Measurements from ENCODE around the gene NEMP1. TPM values are rescaled to one million over a fixed set of nuclear protein-coding genes. Genes with fewer than 3 reads are reported as not detected.

Gene NEMP1
- total and polyA plus RNA-seq, 2 of the 13 experiments (the other 11 are each of a cell fraction or from before 2014, with no cell fraction given), result 11.4 to 12.9 TPM

GRCh38 chr12:57111031-57111734 lies 32.6 kb upstream of the NEMP1 start, which contains the start of gene STAT6 (continued):
- TF ChIP-seq REST (IDR thresholded peaks at IDR 0.05; ENCODE audit: borderline replicate concordance in 1 of 2, low read depth in 1 of 2, low read length in 2 of 2) (0 out of 4 replicates have a peak, but pooled peaks of 1 of the 2 experiments have one; percentile 53), ZNF142 (CRISPR knock-in tag; IDR thresholded peaks at IDR 0.05) (no peak), SIX1 (CRISPR knock-in tag; IDR thresholded peaks at IDR 0.05; ENCODE audit: borderline replicate concordance) (0 out of 2 replicates have a peak, but pooled peaks have one; percentile 15), JUN (CRISPR knock-in tag; IDR thresholded peaks at IDR 0.05) (0 out of 2 replicates have a peak, but pooled peaks have one; percentile 32), ZNF792 (CRISPR knock-in tag; IDR thresholded peaks at IDR 0.05) (no peak), RNF2 (conservative IDR thresholded peaks at IDR 0.05; ENCODE audit: low read depth) (no peak), NFIC (IDR thresholded peaks at IDR 0.05; ENCODE audit: low read length) (peak; percentile 38; the same call in 1 of the 2 replicates), PRMT3 (CRISPR knock-in tag; IDR thresholded peaks at IDR 0.05; ENCODE audit: borderline replicate concordance, low read depth) (no peak), ZBTB10 (CRISPR knock-in tag; IDR thresholded peaks at IDR 0.05; ENCODE audit: borderline replicate concordance) (peak; percentile 83; the same call in 1 of the 2 replicates), ARID2 (CRISPR knock-in tag; IDR thresholded peaks at IDR 0.05; ENCODE audit: borderline replicate concordance) (peak; percentile 48; the same call in 1 of the 2 replicates), CENPT (CRISPR knock-in tag; IDR thresholded peaks at IDR 0.05; ENCODE audit: low read depth) (no peak), TBP (CRISPR knock-in tag; IDR thresholded peaks at IDR 0.05) (no peak), ZXDC (CRISPR knock-in tag; IDR thresholded peaks at IDR 0.05) (no peak)

Data from HepG2 (cell line).